HG02763 (cell line): Measurements from ENCODE around the gene VEZT.
"Not testable (repeated sequence)": the region's sequence is repeated elsewhere in the genome, so short reads cannot be mapped to it uniquely, and the experiment has no call there.

Experiments
- ATAC-seq: cut with Tn5 transposase; IDR thresholded peaks from one replicate; pipeline ENCODE4 v1.9.1; 2021; ENCODE audit warnings: mild to moderate bottlenecking, moderate library complexity; ENCODE audit not compliant: unreplicated experiment

The VEZT gene

GRCh38 chr12:95217377-95218149 is at the start of gene VEZT, which contains the start of gene FGD6:
VEZT (plus strand) TSS chr12:95217807; CDS start chr12:95217851, 44 bp downstream.
FGD6 (minus strand) TSS chr12:95217467; CDS start chr12:95217240, 227 bp downstream.
- peak; percentile 92 for ATAC-seq

GRCh38 chr12:95168746-95169145 is 48.9 kb upstream of the VEZT start:
- no peak for ATAC-seq

- ATAC-seq = no peak
Measured at GRCh38 chr12:95169368-95169767, 48.2 kb upstream of the VEZT start.

GRCh38 chr12:95173392-95174251 is 44.0 kb upstream of the VEZT start:
- no peak for ATAC-seq

- no peak for ATAC-seq
Measured at GRCh38 chr12:95177201-95177768, 40.3 kb upstream of the VEZT start.

GRCh38 chr12:95178136-95178535 is 39.5 kb upstream of the VEZT start:
- ATAC-seq = no peak

- ATAC-seq = no peak
Measured at GRCh38 chr12:95179011-95179410, 38.6 kb upstream of the VEZT start.

GRCh38 chr12:95181103-95181502 is 36.5 kb upstream of the VEZT start:
- ATAC-seq = no peak

- no peak for ATAC-seq
Measured at GRCh38 chr12:95182868-95183415, 34.7 kb upstream of the VEZT start.

- ATAC-seq = no peak
Measured at GRCh38 chr12:95184121-95184520, 33.5 kb upstream of the VEZT start.

- no peak for ATAC-seq
Measured at GRCh38 chr12:95185072-95185471, 32.5 kb upstream of the VEZT start.

- ATAC-seq = no peak
Measured at GRCh38 chr12:95185854-95186253, 31.8 kb upstream of the VEZT start.

- ATAC-seq = no peak
Measured at GRCh38 chr12:95187865-95188415, 29.7 kb upstream of the VEZT start.

GRCh38 chr12:95191060-95191696 is 26.4 kb upstream of the VEZT start:
- ATAC-seq = no peak

GRCh38 chr12:95192271-95192670 is 25.3 kb upstream of the VEZT start:
- no peak for ATAC-seq

GRCh38 chr12:95193139-95193538 is 24.5 kb upstream of the VEZT start:
- ATAC-seq = no peak

- ATAC-seq = no peak
Measured at GRCh38 chr12:95195122-95195521, 22.5 kb upstream of the VEZT start.

GRCh38 chr12:95196875-95197569 is 20.6 kb upstream of the VEZT start:
- ATAC-seq = not testable (repeated sequence)

- ATAC-seq = no peak
Measured at GRCh38 chr12:95197636-95198035, 20.0 kb upstream of the VEZT start.

- no peak for ATAC-seq
Measured at GRCh38 chr12:95198914-95199313, 18.7 kb upstream of the VEZT start.
